MM.1S (cell line): ENCODE results near the gene SNX21.

Source experiments
- DNase-seq: peaks from one replicate; pipeline ENCODE4 v3.0.0-alpha.2; 2015
- H2AFZ ChIP-seq: fragments of 300-600 bp; sonication (generic); 2 replicates; pipeline ENCODE4 v1.6.0; 2016; ENCODE audit warnings: antibody characterized with exemption, low read length
- H3F3A ChIP-seq: fragments of 300-600 bp; sonication (generic); 2 replicates; pipeline ENCODE4 v1.6.1; 2016; ENCODE audit warnings: mild to moderate bottlenecking, antibody characterized with exemption, low read length, moderate library complexity, mixed read lengths; ENCODE audit not compliant: insufficient read depth
- H3K27ac ChIP-seq: fragments of 300-600 bp; sonication (generic); 2 replicates; pipeline ENCODE4 v1.5.1; 2016; ENCODE audit warnings: mild to moderate bottlenecking, low read length
- H3K27me3 ChIP-seq: fragments of 300-600 bp; sonication (generic); replicated peaks from 2 replicates; pipeline ENCODE4 v1.6.0; 2016; ENCODE audit warnings: low read length; ENCODE audit not compliant: insufficient read depth
- H3K36me3 ChIP-seq: fragments of 300-600 bp; sonication (generic); replicated peaks from 2 replicates; pipeline ENCODE4 v1.6.1; 2016; ENCODE audit warnings: mild to moderate bottlenecking, low read length, mixed read lengths; ENCODE audit not compliant: insufficient read depth
- H3K4me1 ChIP-seq: fragments of 300-600 bp; sonication (generic); 2 replicates; pipeline ENCODE4 v1.6.1; 2016; ENCODE audit warnings: low read length, mixed read lengths
- H3K4me2 ChIP-seq: fragments of 300-600 bp; sonication (generic); 2 replicates; pipeline ENCODE4 v1.6.0; 2016; ENCODE audit warnings: low read depth, low read length
- H3K4me3 ChIP-seq: fragments of 300-600 bp; sonication (generic); 2 replicates; pipeline ENCODE4 v1.5.1; 2016; ENCODE audit warnings: low read length, mixed read lengths
- H3K79me2 ChIP-seq: fragments of 300-600 bp; sonication (generic); 2 replicates; pipeline ENCODE4 v1.6.1; 2016; ENCODE audit warnings: mixed run types, low read length, mixed read lengths
- H3K9ac ChIP-seq: fragments of 300-600 bp; sonication (generic); 2 replicates; pipeline ENCODE4 v1.6.1; 2016; ENCODE audit warnings: low read length, mixed read lengths
- H3K9me2 ChIP-seq: fragments of 300-600 bp; sonication (generic); replicated peaks from 2 replicates; pipeline ENCODE4 v1.6.1; 2016; ENCODE audit warnings: mild to moderate bottlenecking, low read length, mixed read lengths; ENCODE audit not compliant: insufficient read depth
- H3K9me3 ChIP-seq: fragments of 300-600 bp; sonication (generic); replicated peaks from 2 replicates; pipeline ENCODE4 v1.6.1; 2016; ENCODE audit warnings: mild to moderate bottlenecking, low read length, mixed read lengths; ENCODE audit not compliant: insufficient read depth
- H4K20me1 ChIP-seq: fragments of 300-600 bp; sonication (generic); 2 replicates; pipeline ENCODE4 v1.6.1; 2016; ENCODE audit warnings: mild to moderate bottlenecking, low read length, moderate library complexity, mixed read lengths; ENCODE audit not compliant: insufficient read depth
- EZH2 ChIP-seq: fragments of 300-600 bp; sonication (generic); optimal IDR thresholded peaks from 2 replicates; pipeline ENCODE3; 2017; ENCODE audit warnings: low read depth, mild to moderate bottlenecking, antibody characterized with exemption, low read length, mixed read lengths
- EZH2phosphoT487 ChIP-seq: fragments of 300-600 bp; sonication (generic); IDR thresholded peaks from 2 replicates; pipeline ENCODE4 v1.6.1; 2018; ENCODE audit warnings: antibody characterized with exemption, low read length
- TF ChIP-seq, protein P1 (sequence below): fragments of 300-600 bp; sonication (generic); IDR thresholded peaks from 2 replicates; pipeline ENCODE4 v1.5.1; 2016; ENCODE audit warnings: antibody characterized with exemption, low read length, mixed read lengths

SNX21 gene

DNA sequence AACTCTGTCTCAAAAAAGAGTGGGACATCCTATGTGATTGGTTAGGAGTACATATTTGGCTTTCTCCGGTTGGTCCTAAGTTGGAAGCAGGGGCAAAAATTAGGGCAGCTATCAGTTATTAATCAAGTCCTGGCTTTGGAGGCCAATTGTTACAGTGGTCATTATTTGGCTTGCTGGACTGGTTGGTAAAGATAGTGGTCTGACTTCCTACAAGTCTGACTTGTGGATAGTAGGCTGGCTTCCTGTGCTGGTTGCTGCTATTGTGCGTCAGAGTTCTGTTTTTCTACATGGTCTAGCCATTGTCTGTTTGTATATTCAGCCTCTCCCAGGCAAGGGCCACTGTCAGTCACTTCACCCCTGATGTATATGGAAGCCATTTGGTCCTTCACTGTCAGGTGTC, 16.6 kb downstream of the SNX21 start:
- no peak overlapping the region for H3K4me2 ChIP-seq
- H3K9ac ChIP-seq: no peak overlapping the region
- no peaks in the 10 kb centered on the region for H3K9me2 ChIP-seq
- H3K27me3 ChIP-seq: no peaks in the 10 kb centered on the region
- no peak for DNase-seq
- H4K20me1 ChIP-seq: no peaks in the 10 kb centered on the region
- TF ChIP-seq EZH2 (no peak), EZH2phosphoT487 (no peak)
- TF ChIP-seq, protein P1, sequence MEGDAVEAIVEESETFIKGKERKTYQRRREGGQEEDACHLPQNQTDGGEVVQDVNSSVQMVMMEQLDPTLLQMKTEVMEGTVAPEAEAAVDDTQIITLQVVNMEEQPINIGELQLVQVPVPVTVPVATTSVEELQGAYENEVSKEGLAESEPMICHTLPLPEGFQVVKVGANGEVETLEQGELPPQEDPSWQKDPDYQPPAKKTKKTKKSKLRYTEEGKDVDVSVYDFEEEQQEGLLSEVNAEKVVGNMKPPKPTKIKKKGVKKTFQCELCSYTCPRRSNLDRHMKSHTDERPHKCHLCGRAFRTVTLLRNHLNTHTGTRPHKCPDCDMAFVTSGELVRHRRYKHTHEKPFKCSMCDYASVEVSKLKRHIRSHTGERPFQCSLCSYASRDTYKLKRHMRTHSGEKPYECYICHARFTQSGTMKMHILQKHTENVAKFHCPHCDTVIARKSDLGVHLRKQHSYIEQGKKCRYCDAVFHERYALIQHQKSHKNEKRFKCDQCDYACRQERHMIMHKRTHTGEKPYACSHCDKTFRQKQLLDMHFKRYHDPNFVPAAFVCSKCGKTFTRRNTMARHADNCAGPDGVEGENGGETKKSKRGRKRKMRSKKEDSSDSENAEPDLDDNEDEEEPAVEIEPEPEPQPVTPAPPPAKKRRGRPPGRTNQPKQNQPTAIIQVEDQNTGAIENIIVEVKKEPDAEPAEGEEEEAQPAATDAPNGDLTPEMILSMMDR: no peak
- H3K79me2 ChIP-seq: peaks cover 9% of the 10 kb centered on the region
- H3K36me3 ChIP-seq: no peaks in the 10 kb centered on the region
- no peak overlapping the region for H3K4me3 ChIP-seq
- no peak overlapping the region for H2AFZ ChIP-seq
- no peaks in the 10 kb centered on the region for H3K9me3 ChIP-seq
- H3K27ac ChIP-seq: no peak overlapping the region
- no peaks in the 10 kb centered on the region for H3K4me1 ChIP-seq
- H3F3A ChIP-seq: no peaks in the 10 kb centered on the region

DNA sequence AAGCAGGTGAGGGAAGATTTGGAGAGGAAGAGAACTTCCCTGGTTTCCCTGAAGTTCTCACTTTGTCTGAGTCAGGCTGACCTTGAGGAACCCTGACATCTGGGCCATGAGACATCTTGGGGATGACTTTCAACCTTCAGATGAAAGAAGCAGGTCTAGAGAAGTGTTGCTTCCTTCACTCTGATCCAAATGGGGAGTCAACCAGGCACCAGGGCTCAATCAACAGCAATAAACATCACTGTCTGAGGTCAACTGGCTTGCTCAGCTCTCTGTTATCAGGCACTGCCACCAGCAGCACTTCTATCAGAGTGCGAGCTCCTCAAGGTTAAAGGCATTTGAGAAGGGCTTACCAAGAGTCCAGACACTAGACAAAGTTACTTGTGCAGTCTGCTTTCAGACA, 17.3 kb downstream of the SNX21 start:
- Histone ChIP-seq H3K4me2 (no peak overlapping the region), H4K20me1 (no peaks in the 10 kb centered on the region), H3K9me3 (no peaks in the 10 kb centered on the region), H3K27ac (no peak overlapping the region), H3K9ac (no peak overlapping the region), H3K4me1 (no peaks in the 10 kb centered on the region; the same call in 1 of the 2 replicates), H3K36me3 (no peaks in the 10 kb centered on the region), H3K9me2 (no peaks in the 10 kb centered on the region), H3K27me3 (no peaks in the 10 kb centered on the region), H3F3A (no peaks in the 10 kb centered on the region), H3K79me2 (peaks cover 12% of the 10 kb centered on the region), H2AFZ (no peak overlapping the region), H3K4me3 (no peak overlapping the region)
- DNase-seq: no peak
- TF ChIP-seq EZH2 (no peak), EZH2phosphoT487 (no peak)
- TF ChIP-seq, protein P1: no peak

DNA sequence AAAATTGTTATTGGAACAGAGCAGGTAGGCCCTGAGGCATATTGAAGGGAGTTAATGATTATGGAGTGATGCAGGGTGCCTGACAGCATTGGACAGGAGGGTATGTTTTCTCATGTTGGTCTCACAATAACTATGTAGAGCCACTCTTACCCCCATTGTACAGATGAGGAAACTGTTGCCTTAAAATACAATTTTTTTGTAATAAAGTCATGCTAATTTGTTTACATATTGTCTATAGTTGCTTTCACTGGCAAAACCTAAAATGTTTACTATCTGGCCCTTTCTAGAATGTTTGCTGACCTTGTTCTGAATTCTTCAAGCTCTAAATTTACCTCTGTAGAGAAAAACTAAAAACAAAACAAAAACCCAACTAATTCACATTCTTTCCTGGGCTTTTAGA, 17.9 kb downstream of the SNX21 start:
- Histone ChIP-seq H3K79me2 (peaks cover 18% of the 10 kb centered on the region), H3F3A (no peaks in the 10 kb centered on the region), H3K4me1 (no peaks in the 10 kb centered on the region; the same call in 1 of the 2 replicates), H3K9ac (no peak overlapping the region), H3K9me2 (no peaks in the 10 kb centered on the region), H3K9me3 (no peaks in the 10 kb centered on the region), H2AFZ (no peak overlapping the region), H3K4me3 (no peak overlapping the region), H3K27me3 (no peaks in the 10 kb centered on the region), H3K4me2 (no peak overlapping the region), H3K27ac (no peak overlapping the region), H4K20me1 (no peaks in the 10 kb centered on the region), H3K36me3 (no peaks in the 10 kb centered on the region)
- no peak for DNase-seq
- TF ChIP-seq EZH2phosphoT487: no peak
- no peak for TF ChIP-seq EZH2
- TF ChIP-seq, protein P1: no peak
